T-cell (primary cell): ENCODE data around the gene SRSF10. TPM values are rescaled to one million over a fixed set of nuclear protein-coding genes. Genes with fewer than 3 reads are reported as not detected.
A peak's percentile ranks its signal among the peaks of the same experiment; 100 is the strongest.
"Not testable (repeated sequence)": the region's sequence is repeated elsewhere in the genome, so short reads cannot be mapped to it uniquely, and the experiment has no call there.

Source experiments
- ATAC-seq, 4 experiments: fragments of 200-7000 bp in 3 of 4; fragments of 150-1000 bp in 1 of 4; cut with Tn5 transposase; replicated peaks in 1 of 4; 1 replicate in 3 of 4; 2 replicates in 1 of 4; pipeline ENCODE4 v1.10.0; 2021; ENCODE audit warnings: moderate library complexity in 3 of 4, mild to moderate bottlenecking in 2 of 4, moderate number of reproducible peaks in 1 of 4
- CTCF ChIA-PET, 2 donors: fragments of 300-600 bp; sonication (Branson Sonifier 250); formaldehyde crosslinking; loops; one replicate each; lab custom pipeline; 2022; ENCODE audit warnings: antibody characterized with exemption in 2 of 2; lab: Charles Lee
- POLR2A ChIA-PET, 2 donors: fragments of 300-600 bp; sonication (Branson Sonifier 250); formaldehyde crosslinking; loops; one replicate each; lab custom pipeline; 2022; ENCODE audit warnings: antibody characterized with exemption in 2 of 2; lab: Charles Lee
- DNase-seq, 35 experiments: peaks; one replicate each; pipeline versions ENCODE4 v3.0.0 to v3.0.0-alpha.2; 2013 to 2023
- H3K27ac ChIP-seq: one replicate; pipeline ENCODE4 v1.5.1; 2013; ENCODE audit warnings: low read length
- H3K27me3 ChIP-seq, 2 experiments: replicated peaks in 1 of 2; 1 replicate in 1 of 2; 2 replicates in 1 of 2; pipeline versions ENCODE4 v1.6.1 to v1.7.0; 2013; ENCODE audit warnings: low read length in 1 of 2, mixed read lengths in 1 of 2; ENCODE audit not compliant: control insufficient read depth in 2 of 2, insufficient read depth in 2 of 2; ENCODE audit errors: extremely low read depth in 1 of 2
- H3K36me3 ChIP-seq, 2 donors: 1 replicate in 1 of 2; 2 replicates in 1 of 2; pipeline versions ENCODE4 v1.6.1 to v1.7.0; 2013; ENCODE audit warnings: low read length in 1 of 2; ENCODE audit not compliant: control insufficient read depth in 2 of 2, insufficient read depth in 1 of 2; ENCODE audit errors: extremely low read depth in 1 of 2
- H3K4me1 ChIP-seq, 2 experiments: 1 replicate in 1 of 2; 2 replicates in 1 of 2; pipeline versions ENCODE4 v1.6.1 to v1.7.0; 2013; ENCODE audit warnings: low read length in 2 of 2, mixed read lengths in 1 of 2; ENCODE audit not compliant: insufficient read depth in 2 of 2, control insufficient read depth in 1 of 2; ENCODE audit errors: extremely low read depth in 1 of 2
- H3K4me3 ChIP-seq, 2 donors: 1 replicate in 1 of 2; 2 replicates in 1 of 2; pipeline versions ENCODE4 v1.5.1 to v1.7.0; 2013; ENCODE audit warnings: mild to moderate bottlenecking in 2 of 2, low read length in 1 of 2, moderate library complexity in 1 of 2; ENCODE audit not compliant: control insufficient read depth in 1 of 2; ENCODE audit errors: extremely low read depth in 1 of 2
- H3K9me3 ChIP-seq: 2 replicates; pipeline ENCODE4 v1.7.0; 2013
- H3K27ac Mint-ChIP-seq, 2 donors: one replicate each; pipeline ENCODE4 v1.8.0; 2020 to 2021; ENCODE audit warnings: mild to moderate bottlenecking in 2 of 2, mixed read lengths in 2 of 2
- H3K27me3 Mint-ChIP-seq, 2 donors: one replicate each; pipeline ENCODE4 v1.8.0; 2021 to 2022; ENCODE audit warnings: mixed read lengths in 2 of 2
- H3K36me3 Mint-ChIP-seq: one replicate; pipeline ENCODE4 v1.8.0; 2021; ENCODE audit warnings: mixed read lengths
- H3K4me1 Mint-ChIP-seq, 3 donors: one replicate each; pipeline ENCODE4 v1.8.0; 2020 to 2022; ENCODE audit warnings: mixed read lengths in 3 of 3, mild to moderate bottlenecking in 1 of 3
- H3K4me3 Mint-ChIP-seq, 3 donors: one replicate each; pipeline ENCODE4 v1.8.0; 2020 to 2022; ENCODE audit warnings: mild to moderate bottlenecking in 3 of 3, mixed read lengths in 3 of 3, moderate library complexity in 3 of 3
- H3K9me3 Mint-ChIP-seq, 3 donors: one replicate each; pipeline ENCODE4 v1.8.0; 2020 to 2022; ENCODE audit warnings: mixed read lengths in 3 of 3
- WGBS: methylation state at CpG from one replicate; pipeline ENCODE4 v1.1.5; 2013; ENCODE audit warnings: missing lambda C conversion rate; ENCODE audit not compliant: insufficient coverage; 5-methylcytosine and 5-hydroxymethylcytosine counted together
- total RNA-seq, 35 experiments: library from RNA in 6 of 35; stranded (reverse) in 6 of 35; fragments of 120-200 nt in 1 of 35; gene quantifications; one replicate each; pipeline versions ENCODE4 v1.2.1 to v1.2.4 and lab custom pipeline; 2013 to 2026

SRSF10 gene
- total RNA-seq, 5 donors from 2014 or later (not counting 1 experiment from before 2014, with no cell fraction given) = 145 to 240 (median 153) TPM

- H3K36me3 Mint-ChIP-seq, H3K27ac Mint-ChIP-seq, H3K27ac ChIP-seq, H3K4me3 ChIP-seq, H3K4me1 Mint-ChIP-seq, DNase-seq, H3K4me3 Mint-ChIP-seq, H3K27me3 Mint-ChIP-seq, H3K4me1 ChIP-seq, POLR2A ChIA-PET, H3K9me3 ChIP-seq, CTCF ChIA-PET, H3K36me3 ChIP-seq, ATAC-seq, H3K9me3 Mint-ChIP-seq, H3K27me3 ChIP-seq: not testable (repeated sequence)
- no CpG with 5 or more reads among the region's 23 CpGs for WGBS
These were observed 6.9 kb upstream of the SRSF10 start for GRCh38 chr1:23987038-23987437.

DNA sequence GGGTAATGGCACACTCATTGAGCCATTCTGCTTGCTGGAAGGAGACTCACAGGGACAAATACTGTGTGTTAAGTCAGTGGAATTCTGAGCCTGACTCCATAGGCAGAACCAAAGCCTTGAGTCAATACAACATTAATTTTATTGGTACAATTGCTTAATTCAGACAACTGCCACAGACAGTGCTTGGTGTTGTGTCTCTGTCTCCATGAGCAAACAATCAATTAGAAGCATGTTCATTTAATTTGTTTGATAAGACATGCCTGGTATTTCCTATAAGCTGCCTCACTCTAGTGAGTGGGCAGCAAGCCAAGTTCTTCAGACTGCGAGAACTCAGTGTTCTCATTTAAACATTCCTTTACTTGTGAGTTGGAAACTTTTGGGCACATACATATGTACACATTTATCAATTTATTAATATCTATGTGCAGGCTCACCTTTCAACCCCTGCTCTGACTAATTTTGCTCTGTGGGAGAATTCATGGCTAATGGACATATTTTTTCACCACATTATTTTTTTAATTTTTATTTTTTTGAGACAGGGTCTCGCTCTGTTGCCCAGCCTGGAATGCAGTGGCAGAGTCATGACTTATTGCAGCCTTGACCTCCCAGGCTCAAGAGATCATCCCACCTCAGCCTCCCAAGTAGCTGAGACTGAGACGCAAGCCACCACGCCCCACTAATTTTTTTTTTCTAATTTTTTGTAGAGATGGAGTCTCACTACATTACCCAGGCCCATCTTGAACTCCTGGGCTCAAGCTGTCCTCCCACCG lies 4.5 kb upstream of the SRSF10 start:
- no peak for ATAC-seq
- no peak overlapping the region for H3K4me3 ChIP-seq
- Mint-ChIP-seq H3K9me3 (no peaks in the 10 kb centered on the region), H3K27ac (no peak overlapping the region), H3K4me3 (no peak overlapping the region), H3K27me3 (no peaks in the 10 kb centered on the region), H3K36me3 (no peaks in the 10 kb centered on the region), H3K4me1 (peaks cover 11 to 15% (median 14%) of the 10 kb centered on the region in 3 donors)
- ChIA-PET POLR2A (interaction anchor here in 1 of 2 donors (0.7 kb wide), 1 partner anchor 517 kb away, joined by 3 read pairs; no protein-coding TSS in a partner anchor), CTCF (no interaction called here)
- no peak for DNase-seq
- H3K36me3 ChIP-seq = no peaks in the 10 kb centered on the region
- H3K27me3 ChIP-seq = no peaks in the 10 kb centered on the region
- no peak overlapping the region for H3K27ac ChIP-seq
- no CpG with 5 or more reads among the region's 5 CpGs for WGBS
- peaks cover 3 to 8% of the 10 kb centered on the region in 2 experiments for H3K4me1 ChIP-seq
- H3K9me3 ChIP-seq = no peaks in the 10 kb centered on the region

- POLR2A ChIA-PET = interaction anchor here in 1 of 2 donors (0.6 kb wide), 2 partner anchors 17 to 156 kb away, joined by 3 read pairs; no protein-coding TSS in a partner anchor
- peak overlapping the region; percentile 60 to 93 for H3K4me3 ChIP-seq
- Mint-ChIP-seq H3K27ac (peak overlapping the region; percentile 96 to 97), H3K27me3 (no peaks in the 10 kb centered on the region), H3K9me3 (no peaks in the 10 kb centered on the region), H3K4me1 (peaks cover 47 to 50% (median 48%) of the 10 kb centered on the region in 3 donors), H3K36me3 (peaks cover 11% of the 10 kb centered on the region), H3K4me3 (peak overlapping the region; percentile 92 to 97 (median 96))
- peak in 16 of 35 experiments; percentile 4 to 46 (median 15) for DNase-seq
- CTCF ChIA-PET = interaction anchor here in 1 of 2 donors (1.3 to 1.8 kb wide), 2 partner anchors 21 to 24 kb away, joined by 4 to 17 read pairs; partner anchors contain the start of gene PNRC2
- H3K36me3 ChIP-seq = no peaks in the 10 kb centered on the region
- no peaks in the 10 kb centered on the region for H3K27me3 ChIP-seq
- H3K27ac ChIP-seq = peak overlapping the region; percentile 96
- H3K4me1 ChIP-seq = peaks cover 16 to 36% of the 10 kb centered on the region in 2 experiments
- ATAC-seq = peak in 3 of 4 experiments; percentile 4 to 24 (median 10)
- 0% methylated on average over 1 of the region's 6 CpGs for WGBS
- no peaks in the 10 kb centered on the region for H3K9me3 ChIP-seq
These were observed 572 bp upstream of the SRSF10 start for GRCh38 chr1:23980728-23981070.

GRCh38 chr1:23979387-23979880 lies 693 bp downstream of the SRSF10 start:
- peak overlapping the region; percentile 51 for H3K27ac ChIP-seq
- H3K4me1 ChIP-seq = peaks cover 17 to 39% of the 10 kb centered on the region in 2 experiments
- ATAC-seq (no peak), DNase-seq (no peak)
- peaks cover 0 to 6% of the 10 kb centered on the region in 2 donors for H3K36me3 ChIP-seq
- peak overlapping the region; percentile 92 to 97 (median 96) for H3K4me3 Mint-ChIP-seq
- POLR2A ChIA-PET = interaction anchor here (0.6 to 1.5 kb wide), 3 partner anchors 19 to 23 kb away, joined by 3 to 6 read pairs (median 6); partner anchors contain the start of gene PNRC2 (in 1 of the 2)
- peaks cover 17% of the 10 kb centered on the region for H3K36me3 Mint-ChIP-seq
- peaks cover 57 to 63% (median 57%) of the 10 kb centered on the region in 3 donors for H3K4me1 Mint-ChIP-seq
- 2% methylated on average over 8 of the region's 13 CpGs for WGBS
- no peaks in the 10 kb centered on the region for H3K27me3 ChIP-seq
- H3K9me3 Mint-ChIP-seq = no peaks in the 10 kb centered on the region
- CTCF ChIA-PET = interaction anchor here (0.6 to 1.8 kb wide), 2 partner anchors 19 to 709 kb away, joined by 3 to 17 read pairs; partner anchors contain the start of gene PNRC2 (in 1 of the 2)
- H3K9me3 ChIP-seq = no peaks in the 10 kb centered on the region
- H3K27me3 Mint-ChIP-seq = no peaks in the 10 kb centered on the region
- H3K27ac Mint-ChIP-seq = peak overlapping the region; percentile 87 to 91
- H3K4me3 ChIP-seq = peak overlapping the region; percentile 77 to 93

- ChIA-PET POLR2A (interaction anchor here (0.6 to 1.5 kb wide), 3 partner anchors 19 to 24 kb away, joined by 3 to 6 read pairs (median 6); partner anchors contain the start of gene PNRC2 (in 1 of the 2)), CTCF (interaction anchor here in 1 of 2 donors (0.6 kb wide), 1 partner anchor 709 kb away, joined by 3 read pairs; no protein-coding TSS in a partner anchor)
- Histone ChIP-seq H3K4me3 (peak overlapping the region; percentile 41 to 93), H3K27ac (peak overlapping the region; percentile 26), H3K27me3 (no peaks in the 10 kb centered on the region), H3K9me3 (no peaks in the 10 kb centered on the region), H3K36me3 (peaks cover 0 to 12% of the 10 kb centered on the region in 2 donors), H3K4me1 (peaks cover 22 to 39% of the 10 kb centered on the region in 2 experiments)
- WGBS = no CpG with 5 or more reads among the region's 4 CpGs
- Mint-ChIP-seq H3K4me1 (peaks cover 62 to 69% (median 62%) of the 10 kb centered on the region in 3 donors), H3K36me3 (peaks cover 21% of the 10 kb centered on the region), H3K4me3 (peak overlapping the region; percentile 92 to 97 (median 96)), H3K27me3 (no peaks in the 10 kb centered on the region), H3K27ac (peak overlapping the region; percentile 87 to 91), H3K9me3 (no peaks in the 10 kb centered on the region)
- ATAC-seq (no peak), DNase-seq (no peak)
These were observed 1.3 kb downstream of the SRSF10 start for GRCh38 chr1:23978805-23979204.

GRCh38 chr1:23977854-23978191 lies 2.3 kb downstream of the SRSF10 start:
- 56% methylated on average over 1 of the region's 1 CpG for WGBS
- ATAC-seq (no peak), DNase-seq (no peak)
- H3K27me3 ChIP-seq = no peaks in the 10 kb centered on the region
- no peak overlapping the region for H3K4me3 ChIP-seq
- no peaks in the 10 kb centered on the region for H3K9me3 ChIP-seq
- peaks cover 22 to 39% of the 10 kb centered on the region in 2 experiments for H3K4me1 ChIP-seq
- H3K9me3 Mint-ChIP-seq = no peaks in the 10 kb centered on the region
- ChIA-PET POLR2A (interaction anchor here (0.6 kb wide), 2 partner anchors 887 to 1453 kb away, joined by 3 to 9 read pairs; partner anchors contain the start of gene MACO1 (in 1 of the 2)), CTCF (no interaction called here)
- peaks cover 66 to 72% (median 66%) of the 10 kb centered on the region in 3 donors for H3K4me1 Mint-ChIP-seq
- peak overlapping the region; percentile 16 for H3K27ac ChIP-seq
- peaks cover 0 to 21% of the 10 kb centered on the region in 2 donors for H3K36me3 ChIP-seq
- H3K36me3 Mint-ChIP-seq = peaks cover 21% of the 10 kb centered on the region
- H3K27me3 Mint-ChIP-seq = no peaks in the 10 kb centered on the region
- peak overlapping the region; percentile 92 to 97 (median 96) for H3K4me3 Mint-ChIP-seq
- peak overlapping the region; percentile 66 to 87 for H3K27ac Mint-ChIP-seq
